Thyroid gland (tissue), 4 donors: ENCODE data around the gene UBXN11.

Experiments
- CTCF ChIP-seq, 6 experiments: fragments of 200-600 bp in 3 of 6; fragments of 450-650 bp in 3 of 6; sonication (generic) in 3 of 6; IDR thresholded peaks; one replicate each; pipeline ENCODE4 v1.5.1; 2016 to 2019; ENCODE audit warnings: antibody characterized with exemption in 6 of 6, mild to moderate bottlenecking in 2 of 6, inconsistent platforms in 1 of 6, moderate library complexity in 1 of 6
- POLR2A ChIP-seq, 2 donors: fragments of 450-650 bp; IDR thresholded peaks; one replicate each; pipeline ENCODE4 v1.6.1; 2017; ENCODE audit warnings: antibody characterized with exemption in 2 of 2, mild to moderate bottlenecking in 2 of 2, moderate library complexity in 1 of 2

DNA sequence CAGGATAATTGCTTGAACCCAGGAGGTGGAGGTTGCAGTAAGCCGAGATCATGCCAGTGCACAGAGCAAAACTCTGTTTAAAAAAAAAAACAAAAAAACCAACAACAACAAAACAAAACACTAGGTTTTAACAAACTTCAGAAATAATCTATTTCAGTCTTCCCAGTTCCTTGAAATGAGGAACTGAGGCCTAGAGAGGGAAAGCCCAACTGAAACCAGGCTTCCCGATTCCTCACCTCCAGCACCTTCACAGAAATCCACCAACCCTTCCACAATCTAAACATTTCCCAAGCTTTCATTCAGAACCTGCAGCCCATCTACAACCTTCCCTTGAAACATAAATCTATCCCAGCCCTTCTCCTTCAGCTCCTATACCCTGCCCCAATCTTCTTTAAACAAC lies 10.7 kb upstream of the UBXN11 start:
- TF ChIP-seq CTCF (IDR thresholded peaks at IDR 0.05): no peak
- TF ChIP-seq POLR2A (IDR thresholded peaks at IDR 0.05): no peak
